Measurements from ENCODE around the gene C6orf47.

The C6orf47 gene

GRCh38 chr6:31700740-31701401 lies 40.3 kb upstream of the C6orf47 start:
- TF ChIP-seq EZH2 (IDR thresholded peaks at IDR 0.05; ENCODE audit: borderline replicate concordance, low read length): no peak
- TF ChIP-seq, protein P1, sequence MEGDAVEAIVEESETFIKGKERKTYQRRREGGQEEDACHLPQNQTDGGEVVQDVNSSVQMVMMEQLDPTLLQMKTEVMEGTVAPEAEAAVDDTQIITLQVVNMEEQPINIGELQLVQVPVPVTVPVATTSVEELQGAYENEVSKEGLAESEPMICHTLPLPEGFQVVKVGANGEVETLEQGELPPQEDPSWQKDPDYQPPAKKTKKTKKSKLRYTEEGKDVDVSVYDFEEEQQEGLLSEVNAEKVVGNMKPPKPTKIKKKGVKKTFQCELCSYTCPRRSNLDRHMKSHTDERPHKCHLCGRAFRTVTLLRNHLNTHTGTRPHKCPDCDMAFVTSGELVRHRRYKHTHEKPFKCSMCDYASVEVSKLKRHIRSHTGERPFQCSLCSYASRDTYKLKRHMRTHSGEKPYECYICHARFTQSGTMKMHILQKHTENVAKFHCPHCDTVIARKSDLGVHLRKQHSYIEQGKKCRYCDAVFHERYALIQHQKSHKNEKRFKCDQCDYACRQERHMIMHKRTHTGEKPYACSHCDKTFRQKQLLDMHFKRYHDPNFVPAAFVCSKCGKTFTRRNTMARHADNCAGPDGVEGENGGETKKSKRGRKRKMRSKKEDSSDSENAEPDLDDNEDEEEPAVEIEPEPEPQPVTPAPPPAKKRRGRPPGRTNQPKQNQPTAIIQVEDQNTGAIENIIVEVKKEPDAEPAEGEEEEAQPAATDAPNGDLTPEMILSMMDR (IDR thresholded peaks at IDR 0.05; ENCODE audit: low read length): no peak
- H3K4me3 ChIP-seq (ENCODE audit: low read depth, low read length, poor library complexity, severe bottlenecking): no peak overlapping the region
- no peaks in the 10 kb centered on the region for H3F3A ChIP-seq (ENCODE audit: insufficient read depth, low read length)
- H4K20me1 ChIP-seq (ENCODE audit: insufficient read depth, low read length): no peaks in the 10 kb centered on the region
- H3K27ac ChIP-seq (ENCODE audit: low read depth, low read length, poor library complexity, severe bottlenecking): no peak overlapping the region
- no peak overlapping the region; the same call in 1 of the 2 replicates for H3K4me2 ChIP-seq (ENCODE audit: low read length)
- 0 out of 2 replicates have a peak, but pooled peaks cover 5% of the 10 kb centered on the region for H3K79me2 ChIP-seq (ENCODE audit: insufficient read depth, low read length)
- no peak overlapping the region for H3K9ac ChIP-seq (ENCODE audit: low read length)
- H3K9me3 ChIP-seq (ENCODE audit: low read length): no peaks in the 10 kb centered on the region
- peaks cover 23% of the 10 kb centered on the region for H3K4me1 ChIP-seq (ENCODE audit: insufficient read depth, low read length, severe bottlenecking)
- peaks cover 12% of the 10 kb centered on the region for H3K36me3 ChIP-seq (ENCODE audit: insufficient read depth, low read length)
- H3K27me3 ChIP-seq (ENCODE audit: insufficient read depth, low read length): no peaks in the 10 kb centered on the region
- H3K9me2 ChIP-seq (ENCODE audit: low read depth, low read length): no peaks in the 10 kb centered on the region
- H2AFZ ChIP-seq (ENCODE audit: low read length): no peak overlapping the region

GRCh38 chr6:31697555-31697954 lies 37.0 kb upstream of the C6orf47 start:
- H3K4me3 ChIP-seq (ENCODE audit: low read depth, low read length, poor library complexity, severe bottlenecking): no peak overlapping the region
- H3K9me2 ChIP-seq (ENCODE audit: low read depth, low read length): no peaks in the 10 kb centered on the region
- peaks cover 17% of the 10 kb centered on the region for H3K4me1 ChIP-seq (ENCODE audit: insufficient read depth, low read length, severe bottlenecking)
- H3K9me3 ChIP-seq (ENCODE audit: low read length): no peaks in the 10 kb centered on the region
- no peaks in the 10 kb centered on the region for H4K20me1 ChIP-seq (ENCODE audit: insufficient read depth, low read length)
- H3K79me2 ChIP-seq (ENCODE audit: insufficient read depth, low read length): 0 out of 2 replicates have a peak, but pooled peaks cover 5% of the 10 kb centered on the region
- no peak overlapping the region for H3K9ac ChIP-seq (ENCODE audit: low read length)
- no peak for TF ChIP-seq EZH2 (IDR thresholded peaks at IDR 0.05; ENCODE audit: borderline replicate concordance, low read length)
- TF ChIP-seq, protein P1 (IDR thresholded peaks at IDR 0.05; ENCODE audit: low read length): no peak
- peaks cover 39% of the 10 kb centered on the region for H3K36me3 ChIP-seq (ENCODE audit: insufficient read depth, low read length)
- H3K27ac ChIP-seq (ENCODE audit: low read depth, low read length, poor library complexity, severe bottlenecking): no peak overlapping the region
- no peak overlapping the region for H3K4me2 ChIP-seq (ENCODE audit: low read length)
- H3F3A ChIP-seq (ENCODE audit: insufficient read depth, low read length): no peaks in the 10 kb centered on the region
- H2AFZ ChIP-seq (ENCODE audit: low read length): no peak overlapping the region
- H3K27me3 ChIP-seq (ENCODE audit: insufficient read depth, low read length): no peaks in the 10 kb centered on the region

DNA sequence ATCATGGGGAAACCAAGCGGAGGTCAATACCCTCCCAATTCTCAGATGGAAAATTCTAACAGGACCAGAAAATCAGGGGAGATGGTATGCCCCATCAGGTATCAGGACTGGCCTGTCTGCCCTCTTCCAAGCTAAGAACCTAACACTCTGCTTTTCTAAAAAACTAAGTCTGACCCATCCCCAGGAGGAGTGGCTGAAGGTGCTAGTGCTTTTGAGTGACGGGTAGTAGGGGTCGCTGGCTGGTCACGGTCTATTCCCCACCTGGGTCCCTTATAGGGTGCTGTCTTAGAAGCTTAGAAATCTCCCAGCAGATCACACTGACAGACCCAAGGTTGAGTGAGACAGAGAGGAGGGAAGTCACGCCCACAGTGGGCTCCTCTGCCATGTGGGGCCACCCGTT lies 33.0 kb upstream of the C6orf47 start:
- Histone ChIP-seq H3K4me2 (ENCODE audit: low read length) (no peak overlapping the region), H3K79me2 (ENCODE audit: insufficient read depth, low read length) (no peaks in the 10 kb centered on the region), H3K4me1 (ENCODE audit: insufficient read depth, low read length, severe bottlenecking) (peaks cover 8% of the 10 kb centered on the region), H3K27me3 (ENCODE audit: insufficient read depth, low read length) (no peaks in the 10 kb centered on the region), H3K9me3 (ENCODE audit: low read length) (no peaks in the 10 kb centered on the region), H3F3A (ENCODE audit: insufficient read depth, low read length) (no peaks in the 10 kb centered on the region), H3K9ac (ENCODE audit: low read length) (no peak overlapping the region), H3K36me3 (ENCODE audit: insufficient read depth, low read length) (peaks cover 54% of the 10 kb centered on the region), H3K4me3 (ENCODE audit: low read depth, low read length, poor library complexity, severe bottlenecking) (no peak overlapping the region), H3K27ac (ENCODE audit: low read depth, low read length, poor library complexity, severe bottlenecking) (no peak overlapping the region), H3K9me2 (ENCODE audit: low read depth, low read length) (no peaks in the 10 kb centered on the region), H4K20me1 (ENCODE audit: insufficient read depth, low read length) (no peaks in the 10 kb centered on the region), H2AFZ (ENCODE audit: low read length) (no peak overlapping the region)
- TF ChIP-seq, protein P1 (IDR thresholded peaks at IDR 0.05; ENCODE audit: low read length): no peak
- no peak for TF ChIP-seq EZH2 (IDR thresholded peaks at IDR 0.05; ENCODE audit: borderline replicate concordance, low read length)

Measured in OCI-LY1 (cell line).